ENCODE measurements around the gene RALGPS1. TPM values are rescaled to one million over a fixed set of nuclear protein-coding genes. Genes with fewer than 3 reads are reported as not detected.

Gene RALGPS1
- total and polyA plus RNA-seq, 2 donors (not counting 1 experiment from before 2014, with no cell fraction given) = 19.7 to 39.9 TPM

DNA sequence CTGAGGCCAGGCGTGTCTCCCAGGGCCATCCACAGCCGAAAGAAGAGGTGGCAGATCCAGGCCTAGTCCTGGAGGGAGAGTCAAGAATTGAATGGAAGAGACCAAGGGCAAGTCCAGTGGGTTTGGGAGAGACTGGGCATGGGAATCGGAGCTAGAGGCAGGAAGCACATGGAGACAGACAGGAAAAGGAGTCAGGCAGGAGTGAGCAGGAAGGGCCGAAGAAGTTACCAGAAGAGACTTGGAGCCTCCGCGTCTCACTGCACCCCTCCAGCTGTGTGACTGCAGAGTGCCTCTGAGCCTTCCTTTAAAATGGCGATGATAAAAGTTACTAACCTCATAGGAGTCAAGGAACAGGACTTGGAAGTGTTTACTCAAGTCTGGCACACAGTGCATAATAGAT lies 272.2 kb downstream of the RALGPS1 start:
- WGBS (ENCODE audit: insufficient coverage) = 100% methylated on average over 5 of the region's 7 CpGs
- H3K27me3 ChIP-seq (replicated peaks in 1 of 4; ENCODE audit: control extremely low read depth in 1 of 4, control insufficient read depth in 3 of 4, insufficient read depth in 4 of 4, low read length in 3 of 4) = no peaks in the 10 kb centered on the region
- H4K20me1 ChIP-seq (ENCODE audit: control insufficient read depth, insufficient read depth, low read length, poor library complexity, severe bottlenecking) = no peaks in the 10 kb centered on the region
- DNase-seq = no peak
- ChIA-PET POLR2A (no interaction called here), CTCF (no interaction called here)
- Mint-ChIP-seq H3K9me3 (ENCODE audit: insufficient read depth) (no peaks in the 10 kb centered on the region), H3K4me3 (no peak overlapping the region), H3K4me1 (no peaks in the 10 kb centered on the region), H3K27me3 (no peaks in the 10 kb centered on the region), H3K27ac (no peak overlapping the region)
- H2AFZ ChIP-seq (ENCODE audit: insufficient read depth, low read depth, low read length, poor library complexity, severe bottlenecking) = no peak overlapping the region
- no peak for ATAC-seq (ENCODE audit: low read depth)
- no peak overlapping the region for H3K9ac ChIP-seq (ENCODE audit: low read length)
- no peaks in the 10 kb centered on the region for H3K79me2 ChIP-seq (ENCODE audit: control insufficient read depth, insufficient read depth, low read length)
- H3K4me2 ChIP-seq (replicated peaks; ENCODE audit: low read depth, low read length, poor library complexity, severe bottlenecking) = no peak overlapping the region
- intact Hi-C loops (cut with micrococcal nuclease) = no loop called here
- H3K9me3 ChIP-seq (ENCODE audit: control extremely low read depth in 1 of 3, control insufficient read depth in 2 of 3, insufficient read depth in 1 of 3, low read length in 2 of 3) = no peaks in the 10 kb centered on the region
- no peaks in the 10 kb centered on the region for H3K4me1 ChIP-seq (ENCODE audit: control insufficient read depth in 2 of 2, insufficient read depth in 2 of 2, low read length in 2 of 2)
- no peak overlapping the region for H3K27ac ChIP-seq (ENCODE audit: low read length in 2 of 2)
- no peak for TF ChIP-seq EZH2 (IDR thresholded peaks at IDR 0.05; ENCODE audit: borderline replicate concordance, insufficient read depth, low read depth, low read length, poor library complexity, severe bottlenecking)
- TF ChIP-seq, protein P1, sequence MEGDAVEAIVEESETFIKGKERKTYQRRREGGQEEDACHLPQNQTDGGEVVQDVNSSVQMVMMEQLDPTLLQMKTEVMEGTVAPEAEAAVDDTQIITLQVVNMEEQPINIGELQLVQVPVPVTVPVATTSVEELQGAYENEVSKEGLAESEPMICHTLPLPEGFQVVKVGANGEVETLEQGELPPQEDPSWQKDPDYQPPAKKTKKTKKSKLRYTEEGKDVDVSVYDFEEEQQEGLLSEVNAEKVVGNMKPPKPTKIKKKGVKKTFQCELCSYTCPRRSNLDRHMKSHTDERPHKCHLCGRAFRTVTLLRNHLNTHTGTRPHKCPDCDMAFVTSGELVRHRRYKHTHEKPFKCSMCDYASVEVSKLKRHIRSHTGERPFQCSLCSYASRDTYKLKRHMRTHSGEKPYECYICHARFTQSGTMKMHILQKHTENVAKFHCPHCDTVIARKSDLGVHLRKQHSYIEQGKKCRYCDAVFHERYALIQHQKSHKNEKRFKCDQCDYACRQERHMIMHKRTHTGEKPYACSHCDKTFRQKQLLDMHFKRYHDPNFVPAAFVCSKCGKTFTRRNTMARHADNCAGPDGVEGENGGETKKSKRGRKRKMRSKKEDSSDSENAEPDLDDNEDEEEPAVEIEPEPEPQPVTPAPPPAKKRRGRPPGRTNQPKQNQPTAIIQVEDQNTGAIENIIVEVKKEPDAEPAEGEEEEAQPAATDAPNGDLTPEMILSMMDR (IDR thresholded peaks at IDR 0.05) = no peak
- no peak overlapping the region for H3K4me3 ChIP-seq (ENCODE audit: control extremely low read depth in 1 of 5, extremely low read depth in 1 of 5, insufficient read depth in 1 of 5, low read depth in 2 of 5, low read length in 4 of 5)
- peaks cover 2 to 6% of the 10 kb centered on the region in 2 experiments for H3K36me3 ChIP-seq (replicated peaks in 1 of 2; ENCODE audit: control extremely low read depth in 1 of 2, control insufficient read depth in 1 of 2, extremely low read depth in 1 of 2, insufficient read depth in 2 of 2, low read length in 1 of 2)

DNA sequence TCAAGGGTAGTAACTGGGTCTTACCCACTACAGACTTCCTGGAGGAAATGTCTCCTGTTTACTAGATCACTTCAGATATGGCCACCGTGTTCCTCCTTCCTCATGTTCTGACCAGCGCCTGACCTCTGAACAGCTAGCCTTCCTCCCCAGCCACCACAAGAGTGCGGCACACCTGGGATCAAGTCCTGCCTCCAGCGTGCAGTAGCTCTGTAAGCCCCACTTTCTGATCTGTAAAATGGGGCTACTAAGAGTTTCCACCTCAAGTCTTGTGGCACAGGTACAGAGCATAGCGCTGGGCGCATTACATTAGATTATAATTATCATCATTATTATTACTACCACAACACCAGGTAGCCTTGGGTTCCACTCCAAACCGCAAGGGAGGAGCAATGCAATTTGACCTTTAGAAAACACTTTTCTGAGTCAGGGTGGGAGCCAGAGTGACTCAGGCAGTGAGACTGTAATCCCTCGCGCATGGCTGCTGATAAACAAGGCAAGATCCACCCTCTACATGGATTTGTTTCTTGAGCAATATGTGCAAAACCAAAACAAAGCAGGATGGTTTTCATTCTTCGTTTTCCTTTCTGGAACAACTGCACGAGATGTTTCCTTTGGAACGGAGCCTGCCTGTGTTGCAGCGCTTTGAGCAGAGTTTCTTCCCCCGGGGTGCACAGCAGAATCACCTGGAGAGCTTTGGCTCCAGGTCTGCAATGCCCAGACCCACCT lies 272.8 kb downstream of the RALGPS1 start:
- no peak overlapping the region for H2AFZ ChIP-seq (ENCODE audit: insufficient read depth, low read depth, low read length, poor library complexity, severe bottlenecking)
- H3K27me3 Mint-ChIP-seq = no peaks in the 10 kb centered on the region
- intact Hi-C loops (cut with micrococcal nuclease) = no loop called here
- H3K9me3 ChIP-seq (ENCODE audit: control extremely low read depth in 1 of 3, control insufficient read depth in 2 of 3, insufficient read depth in 1 of 3, low read length in 2 of 3) = no peaks in the 10 kb centered on the region
- H3K4me2 ChIP-seq (replicated peaks; ENCODE audit: low read depth, low read length, poor library complexity, severe bottlenecking) = no peak overlapping the region
- no peak for TF ChIP-seq EZH2 (IDR thresholded peaks at IDR 0.05; ENCODE audit: borderline replicate concordance, insufficient read depth, low read depth, low read length, poor library complexity, severe bottlenecking)
- TF ChIP-seq, protein P1 (IDR thresholded peaks at IDR 0.05) = no peak
- no peaks in the 10 kb centered on the region for H3K4me1 Mint-ChIP-seq
- H3K27ac ChIP-seq (ENCODE audit: low read length in 2 of 2) = no peak overlapping the region
- CTCF ChIA-PET = interaction anchor here (1.3 kb wide), 1 partner anchor 247 kb away, joined by 4 read pairs; no protein-coding TSS in a partner anchor
- no peaks in the 10 kb centered on the region for H3K9me3 Mint-ChIP-seq (ENCODE audit: insufficient read depth)
- H3K27ac Mint-ChIP-seq = no peak overlapping the region
- no peaks in the 10 kb centered on the region for H3K27me3 ChIP-seq (replicated peaks in 1 of 4; ENCODE audit: control extremely low read depth in 1 of 4, control insufficient read depth in 3 of 4, insufficient read depth in 4 of 4, low read length in 3 of 4)
- no peaks in the 10 kb centered on the region for H4K20me1 ChIP-seq (ENCODE audit: control insufficient read depth, insufficient read depth, low read length, poor library complexity, severe bottlenecking)
- no peaks in the 10 kb centered on the region for H3K4me1 ChIP-seq (ENCODE audit: control insufficient read depth in 2 of 2, insufficient read depth in 2 of 2, low read length in 2 of 2)
- H3K4me3 ChIP-seq (ENCODE audit: control extremely low read depth in 1 of 5, extremely low read depth in 1 of 5, insufficient read depth in 1 of 5, low read depth in 2 of 5, low read length in 4 of 5) = no peak overlapping the region
- H3K4me3 Mint-ChIP-seq = no peak overlapping the region
- H3K9ac ChIP-seq (ENCODE audit: low read length) = no peak overlapping the region
- no peak for ATAC-seq (ENCODE audit: low read depth)
- peaks cover 2 to 6% of the 10 kb centered on the region in 2 experiments for H3K36me3 ChIP-seq (replicated peaks in 1 of 2; ENCODE audit: control extremely low read depth in 1 of 2, control insufficient read depth in 1 of 2, extremely low read depth in 1 of 2, insufficient read depth in 2 of 2, low read length in 1 of 2)
- H3K79me2 ChIP-seq (ENCODE audit: control insufficient read depth, insufficient read depth, low read length) = no peaks in the 10 kb centered on the region
- POLR2A ChIA-PET = no interaction called here
- no peak for DNase-seq
- WGBS (ENCODE audit: insufficient coverage) = 87% methylated on average over 11 of the region's 14 CpGs

All from B cell (primary cell).